Mammary epithelial cell (primary cell): ENCODE measurements around the gene UNC5A.

Experiments used
- EZH2 ChIP-seq: IDR thresholded peaks from 2 replicates; pipeline ENCODE4 v1.6.1; 2012; ENCODE audit warnings: low read length, inconsistent platforms, borderline replicate concordance
- TF ChIP-seq, protein P1 (sequence below), 2 donors: IDR thresholded peaks in 1 of 2; conservative IDR thresholded peaks in 1 of 2; 2 replicates each; pipeline ENCODE4 v1.5.1; 2011 to 2012; ENCODE audit warnings: inconsistent platforms in 2 of 2, low read length in 2 of 2, mild to moderate bottlenecking in 2 of 2, control low read depth in 1 of 2, low read depth in 1 of 2; ENCODE audit not compliant: insufficient read depth in 1 of 2; ENCODE audit errors: extremely low read depth in 1 of 2

DNA sequence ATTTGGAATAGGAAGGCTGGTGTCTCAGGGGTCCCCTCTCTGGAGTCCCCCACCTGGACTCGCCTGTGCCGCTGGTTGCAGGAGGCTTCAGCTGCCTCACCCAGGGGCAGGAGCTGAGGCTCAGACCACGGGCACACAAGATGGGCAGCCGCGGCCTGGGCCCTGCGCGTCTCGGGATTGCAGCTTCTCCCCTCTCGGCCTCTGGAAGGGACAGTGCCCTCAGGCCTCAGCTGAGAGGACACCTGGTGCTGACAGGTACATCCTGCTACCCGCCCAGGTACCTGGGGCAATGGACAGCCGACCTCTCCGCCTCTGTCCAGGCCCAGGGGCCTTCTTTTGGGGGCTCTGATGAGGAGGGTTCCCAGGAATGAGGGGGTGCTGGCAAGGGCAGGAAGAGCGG lies 38.3 kb downstream of the UNC5A start:
- TF ChIP-seq, protein P1, sequence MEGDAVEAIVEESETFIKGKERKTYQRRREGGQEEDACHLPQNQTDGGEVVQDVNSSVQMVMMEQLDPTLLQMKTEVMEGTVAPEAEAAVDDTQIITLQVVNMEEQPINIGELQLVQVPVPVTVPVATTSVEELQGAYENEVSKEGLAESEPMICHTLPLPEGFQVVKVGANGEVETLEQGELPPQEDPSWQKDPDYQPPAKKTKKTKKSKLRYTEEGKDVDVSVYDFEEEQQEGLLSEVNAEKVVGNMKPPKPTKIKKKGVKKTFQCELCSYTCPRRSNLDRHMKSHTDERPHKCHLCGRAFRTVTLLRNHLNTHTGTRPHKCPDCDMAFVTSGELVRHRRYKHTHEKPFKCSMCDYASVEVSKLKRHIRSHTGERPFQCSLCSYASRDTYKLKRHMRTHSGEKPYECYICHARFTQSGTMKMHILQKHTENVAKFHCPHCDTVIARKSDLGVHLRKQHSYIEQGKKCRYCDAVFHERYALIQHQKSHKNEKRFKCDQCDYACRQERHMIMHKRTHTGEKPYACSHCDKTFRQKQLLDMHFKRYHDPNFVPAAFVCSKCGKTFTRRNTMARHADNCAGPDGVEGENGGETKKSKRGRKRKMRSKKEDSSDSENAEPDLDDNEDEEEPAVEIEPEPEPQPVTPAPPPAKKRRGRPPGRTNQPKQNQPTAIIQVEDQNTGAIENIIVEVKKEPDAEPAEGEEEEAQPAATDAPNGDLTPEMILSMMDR (conservative IDR thresholded peaks at IDR 0.05 in 1 of 2, IDR thresholded peaks at IDR 0.05 in 1 of 2; ENCODE audit: extremely low read depth in 1 of 2, insufficient read depth in 1 of 2, low read depth in 1 of 2, low read length in 2 of 2) = no peak
- TF ChIP-seq EZH2 = no peak
